HG03457 (cell line): ENCODE results near the gene DSTN.

Experiments used
- ATAC-seq: cut with Tn5 transposase; IDR thresholded peaks from one replicate; pipeline ENCODE4 v1.9.1; 2021; ENCODE audit warnings: moderate number of reproducible peaks; ENCODE audit not compliant: unreplicated experiment

Gene DSTN

GRCh38 chr20:17569616-17570346, at the start of gene DSTN:
Gene DSTN, plus strand, starts transcription at chr20:17570075. Its CDS starts 134 bp downstream, at chr20:17570209.
- ATAC-seq, result peak; percentile 85

GRCh38 chr20:17520583-17520982, 49.3 kb upstream of the DSTN start:
- ATAC-seq, result no peak

GRCh38 chr20:17522528-17522927, 47.3 kb upstream of the DSTN start:
- no peak for ATAC-seq

GRCh38 chr20:17523326-17523725, 46.5 kb upstream of the DSTN start:
- no peak for ATAC-seq

GRCh38 chr20:17524560-17524959, 45.3 kb upstream of the DSTN start:
- no peak for ATAC-seq

- ATAC-seq, result no peak
These were observed 44.7 kb upstream of the DSTN start for GRCh38 chr20:17525132-17525531.

GRCh38 chr20:17525650-17526049, 44.2 kb upstream of the DSTN start:
- no peak for ATAC-seq

- no peak for ATAC-seq
These were observed 40.3 kb upstream of the DSTN start for GRCh38 chr20:17529586-17529985.

- ATAC-seq, result no peak
These were observed 39.7 kb upstream of the DSTN start for GRCh38 chr20:17530153-17530552.

- ATAC-seq, result no peak
These were observed 38.9 kb upstream of the DSTN start, which contains the start of gene BFSP1 for GRCh38 chr20:17530716-17531664. Gene BFSP1, minus strand, starts transcription at chr20:17531379. Its CDS starts 50 bp downstream, at chr20:17531329.

- no peak for ATAC-seq
These were observed 38.2 kb upstream of the DSTN start for GRCh38 chr20:17531665-17532025.

GRCh38 chr20:17533396-17533795, 36.5 kb upstream of the DSTN start:
- ATAC-seq, result no peak

- no peak for ATAC-seq
These were observed 35.8 kb upstream of the DSTN start for GRCh38 chr20:17534077-17534476.

GRCh38 chr20:17536944-17537444, 32.9 kb upstream of the DSTN start:
- ATAC-seq, result peak; percentile 84

- no peak for ATAC-seq
These were observed 31.9 kb upstream of the DSTN start for GRCh38 chr20:17537959-17538358.

- ATAC-seq, result no peak
These were observed 31.2 kb upstream of the DSTN start for GRCh38 chr20:17538517-17539170.

- no peak for ATAC-seq
These were observed 28.3 kb upstream of the DSTN start for GRCh38 chr20:17541596-17541995.

- ATAC-seq, result no peak
These were observed 27.9 kb upstream of the DSTN start for GRCh38 chr20:17541996-17542395.

GRCh38 chr20:17542481-17542880, 27.4 kb upstream of the DSTN start:
- no peak for ATAC-seq

- no peak for ATAC-seq
These were observed 26.9 kb upstream of the DSTN start for GRCh38 chr20:17542993-17543412.

GRCh38 chr20:17543531-17544131, 26.2 kb upstream of the DSTN start:
- no peak for ATAC-seq
